HCT116 (cell line): Measurements from ENCODE around the gene DEXI. TPM values are rescaled to one million over a fixed set of nuclear protein-coding genes. Genes with fewer than 3 reads are reported as not detected.

Source experiments
- ATAC-seq: fragments of 200-7000 bp; cut with Tn5 transposase; 2 replicates; pipeline ENCODE4 v1.9.1; 2020; ENCODE audit warnings: mild to moderate bottlenecking, moderate library complexity
- BruUV-seq: library from RNA; stranded (reverse); fragments of 400-500 nt; replicated peaks from 2 replicates; lab custom pipeline; 2021; lab: Mats Ljungman, UMichigan
- CTCF ChIA-PET: fragments of 300-600 bp; sonication (Branson Sonifier 250); formaldehyde crosslinking; loops from one replicate; lab custom pipeline; 2021; ENCODE audit warnings: antibody characterized with exemption; lab: Charles Lee
- POLR2A ChIA-PET: fragments of 300-600, 350-600 bp; sonication (Branson Sonifier 250); formaldehyde crosslinking; loops from one replicate; lab custom pipeline; 2021; ENCODE audit warnings: antibody characterized with exemption; lab: Charles Lee
- RAD21 ChIA-PET, 2 experiments: fragments of 300-600 bp; sonication (Branson Sonifier 250); formaldehyde crosslinking; loops; one replicate each; lab custom pipeline; 2023; ENCODE audit warnings: low total read pairs in 2 of 2; ENCODE audit not compliant: uncharacterized antibody in 2 of 2, unreplicated experiment in 2 of 2, low non-redundant PET in 1 of 2; lab: Charles Lee
- DNase-seq: peaks from one replicate; pipeline ENCODE4 v3.0.0-alpha.2; 2010; ENCODE audit warnings: low read depth, low spot score
- H2AFZ ChIP-seq: fragments of 200-600 bp; shearing (Covaris generic), sonication (generic); 2 replicates; pipeline ENCODE4 v1.6.1; 2017; ENCODE audit warnings: low read depth, mixed run types, mixed read lengths, antibody characterized with exemption, low read length; ENCODE audit not compliant: poor library complexity, severe bottlenecking
- H3K27ac ChIP-seq: 2 replicates; pipeline ENCODE4 v1.5.1; 2012; ENCODE audit warnings: low read depth, low read length
- H3K27me3 ChIP-seq: fragments of 200-600 bp; sonication (generic); 2 replicates; pipeline ENCODE4 v1.6.1; 2016; ENCODE audit warnings: mixed run types, low read length, mixed read lengths; ENCODE audit not compliant: insufficient read depth
- H3K36me3 ChIP-seq, 2 experiments: fragments of 200-500 bp in 1 of 2; fragments of 200-600 bp in 1 of 2; sonication (Bioruptor generic) in 1 of 2; sonication (generic) in 1 of 2; 2 replicates each; pipeline versions ENCODE4 v1.5.1 to v1.6.1; 2014 to 2016; ENCODE audit warnings: low read length in 2 of 2, inconsistent platforms in 1 of 2, mixed read lengths in 1 of 2, mixed run types in 1 of 2; ENCODE audit not compliant: insufficient read depth in 2 of 2, control insufficient read depth in 1 of 2
- H3K4me1 ChIP-seq, 2 experiments: fragments of 200-600 bp in 1 of 2; sonication (generic) in 1 of 2; 2 replicates each; pipeline versions ENCODE4 v1.5.1 to v1.6.1; 2012 to 2017; ENCODE audit warnings: low read length in 2 of 2, inconsistent platforms in 1 of 2, mild to moderate bottlenecking in 1 of 2, mixed read lengths in 1 of 2, mixed run types in 1 of 2, moderate library complexity in 1 of 2; ENCODE audit not compliant: insufficient read depth in 2 of 2, control insufficient read depth in 1 of 2
- H3K4me2 ChIP-seq: fragments of 200-600 bp; sonication (generic); 2 replicates; pipeline ENCODE4 v1.6.1; 2017; ENCODE audit warnings: mixed run types, low read length, mixed read lengths
- H3K4me3 ChIP-seq, 2 experiments: fragments of 200-600 bp in 1 of 2; sonication (generic) in 1 of 2; replicated peaks in 1 of 2; 2 replicates each; pipeline ENCODE4 v1.5.1; 2011 to 2016; ENCODE audit warnings: low read length in 2 of 2, control low read depth in 1 of 2, low read depth in 1 of 2, mild to moderate bottlenecking in 1 of 2, mixed read lengths in 1 of 2, mixed run types in 1 of 2
- H3K79me2 ChIP-seq: fragments of 200-600 bp; sonication (generic); 2 replicates; pipeline ENCODE4 v1.6.1; 2017; ENCODE audit warnings: mild to moderate bottlenecking, mixed run types, low read length, moderate library complexity, mixed read lengths; ENCODE audit not compliant: insufficient read depth
- H3K9ac ChIP-seq: fragments of 200-600 bp; sonication (generic); 2 replicates; pipeline ENCODE4 v1.6.1; 2016; ENCODE audit warnings: low read length, mixed read lengths
- H3K9me2 ChIP-seq: fragments of 200-600 bp; sonication (generic), shearing (Covaris generic); 2 replicates; pipeline ENCODE4 v1.6.1; 2017; ENCODE audit warnings: mixed run types, mild to moderate bottlenecking, moderate library complexity; ENCODE audit not compliant: insufficient read depth
- H3K9me3 ChIP-seq, 2 experiments: fragments of 200-500 bp in 1 of 2; fragments of 200-600 bp in 1 of 2; sonication (Bioruptor generic) in 1 of 2; sonication (generic) in 1 of 2; 2 replicates each; pipeline ENCODE4 v1.6.1; 2014 to 2017; ENCODE audit warnings: low read length in 2 of 2, mixed read lengths in 2 of 2, inconsistent platforms in 1 of 2, low read depth in 1 of 2, mild to moderate bottlenecking in 1 of 2, mixed run types in 1 of 2, moderate library complexity in 1 of 2; ENCODE audit not compliant: control insufficient read depth in 1 of 2, insufficient read depth in 1 of 2
- H4K20me1 ChIP-seq: fragments of 200-600 bp; sonication (generic), shearing (Covaris generic); 2 replicates; pipeline ENCODE4 v1.6.1; 2017; ENCODE audit warnings: mixed run types, mild to moderate bottlenecking, moderate library complexity; ENCODE audit not compliant: insufficient read depth
- CBX3 ChIP-seq: IDR thresholded peaks from 2 replicates; pipeline ENCODE4 v1.6.1; 2012; ENCODE audit warnings: low read depth
- CEBPB ChIP-seq: IDR thresholded peaks from 2 replicates; pipeline ENCODE4 v1.6.1; 2012; ENCODE audit warnings: low read depth
- ELF1 ChIP-seq: IDR thresholded peaks from 2 replicates; pipeline ENCODE4 v1.6.1; 2012; ENCODE audit warnings: low read depth, borderline replicate concordance
- EZH2 ChIP-seq: fragments of 200-600 bp; sonication (generic); IDR thresholded peaks from 2 replicates; pipeline ENCODE4 v1.6.1; 2017; ENCODE audit warnings: antibody characterized with exemption, mixed run types
- EZH2phosphoT487 ChIP-seq: fragments of 200-600 bp; IDR thresholded peaks from 2 replicates; pipeline ENCODE4 v1.6.1; 2018; ENCODE audit warnings: antibody characterized with exemption, borderline replicate concordance
- FOSL1 ChIP-seq: IDR thresholded peaks from 2 replicates; pipeline ENCODE4 v1.6.1; 2012; ENCODE audit warnings: low read depth
- POLR2AphosphoS5 ChIP-seq: IDR thresholded peaks from 2 replicates; pipeline ENCODE4 v1.6.1; 2011; ENCODE audit warnings: mild to moderate bottlenecking, low read depth, low read length, moderate library complexity
- RAD21 ChIP-seq: IDR thresholded peaks from 2 replicates; pipeline ENCODE4 v1.6.1; 2012; ENCODE audit warnings: low read depth, mild to moderate bottlenecking
- SIN3A ChIP-seq: IDR thresholded peaks from 2 replicates; pipeline ENCODE4 v1.6.1; 2012; ENCODE audit warnings: low read depth
- SRF ChIP-seq: IDR thresholded peaks from 2 replicates; pipeline ENCODE4 v1.6.1; 2012; ENCODE audit warnings: low read depth
- TCF7L2 ChIP-seq: IDR thresholded peaks from 2 replicates; pipeline ENCODE4 v1.7.0; 2011; ENCODE audit warnings: borderline replicate concordance, inconsistent platforms; ENCODE audit not compliant: insufficient read depth, insufficient read length; ENCODE audit errors: extremely low read depth
- YY1 ChIP-seq: IDR thresholded peaks from 2 replicates; pipeline ENCODE4 v1.6.1; 2011; ENCODE audit warnings: low read length, low read depth, moderate library complexity, mild to moderate bottlenecking; ENCODE audit not compliant: insufficient replicate concordance; ENCODE audit errors: extremely low read depth
- ZFX ChIP-seq: fragments of 450-650 bp; IDR thresholded peaks from 2 replicates; pipeline ENCODE4 v1.6.1; 2017
- intact Hi-C: fragments of 100-400 bp; cut with micrococcal nuclease; formaldehyde crosslinking; loops from 2 replicates; pipeline ENCODE4 v1.10.0; 2022
- total RNA-seq: library from RNA; stranded (reverse); gene quantifications from one replicate; pipeline ENCODE4 v1.2.1, GENCODE V29; 2021; ENCODE audit not compliant: unreplicated experiment
- TF ChIP-seq, protein P1 (sequence below): IDR thresholded peaks from 2 replicates; pipeline ENCODE4 v1.6.1; 2012
- TF ChIP-seq, protein P2 (sequence below): IDR thresholded peaks from 2 replicates; pipeline ENCODE4 v1.6.1; 2011; ENCODE audit warnings: mild to moderate bottlenecking, low read length, moderate library complexity; ENCODE audit not compliant: insufficient replicate concordance; ENCODE audit errors: extremely low read depth
- TF ChIP-seq, protein P3 (sequence below): IDR thresholded peaks from 2 replicates; pipeline ENCODE4 v1.6.1; 2012; ENCODE audit warnings: low read depth

The DEXI gene
- total RNA-seq, 1 experiment from 2014 or later = 37.8 TPM

DNA sequence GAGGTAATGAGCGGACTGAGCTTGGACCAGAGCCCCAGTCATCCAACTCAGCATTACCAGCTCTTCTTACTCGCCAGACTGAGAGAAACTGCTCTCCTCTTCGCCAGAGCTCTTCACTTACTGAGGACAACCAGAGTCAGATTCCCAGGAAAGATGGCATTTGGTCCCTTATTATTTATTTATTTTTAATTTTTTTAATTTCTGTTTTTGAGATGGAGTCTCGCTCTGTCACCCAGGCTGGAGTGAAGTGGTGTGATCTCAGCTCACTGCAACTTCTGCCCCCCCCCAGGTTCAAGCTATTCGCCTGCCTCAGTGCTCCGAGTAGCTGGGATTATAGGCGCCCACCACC, 23.3 kb downstream of the DEXI start:
- H3K79me2 ChIP-seq = no peaks in the 10 kb centered on the region
- ChIA-PET POLR2A (interaction anchor here (1.6 kb wide), 1 partner anchor 175 kb away, joined by 4 read pairs; the partner anchor contains the start of gene NUBP1), RAD21 (interaction anchor here (0.6 to 1.3 kb wide), 4 partner anchors 175 to 404 kb away, joined by 3 to 4 read pairs (median 4); no protein-coding TSS in a partner anchor), CTCF (interaction anchor here (0.6 to 2.4 kb wide), 16 partner anchors 9 to 1602 kb away, joined by 3 to 21 read pairs (median 5); partner anchors contain the start of genes EMP2 and NUBP1)
- intact Hi-C loops = loop anchor here (2.0 to 10.0 kb wide), 5 partner anchors 114 to 662 kb away; partner anchors contain the start of gene EMP2
- no peaks in the 10 kb centered on the region for H3K9me3 ChIP-seq
- no peak for TF ChIP-seq TCF7L2
- no peak for TF ChIP-seq CEBPB
- TF ChIP-seq ELF1 = no peak
- no peak for TF ChIP-seq SRF
- no peak for TF ChIP-seq SIN3A
- TF ChIP-seq FOSL1 = no peak
- no peak for TF ChIP-seq RAD21
- TF ChIP-seq, protein P1, sequence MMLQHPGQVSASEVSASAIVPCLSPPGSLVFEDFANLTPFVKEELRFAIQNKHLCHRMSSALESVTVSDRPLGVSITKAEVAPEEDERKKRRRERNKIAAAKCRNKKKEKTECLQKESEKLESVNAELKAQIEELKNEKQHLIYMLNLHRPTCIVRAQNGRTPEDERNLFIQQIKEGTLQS = no peak
- TF ChIP-seq, protein P2, sequence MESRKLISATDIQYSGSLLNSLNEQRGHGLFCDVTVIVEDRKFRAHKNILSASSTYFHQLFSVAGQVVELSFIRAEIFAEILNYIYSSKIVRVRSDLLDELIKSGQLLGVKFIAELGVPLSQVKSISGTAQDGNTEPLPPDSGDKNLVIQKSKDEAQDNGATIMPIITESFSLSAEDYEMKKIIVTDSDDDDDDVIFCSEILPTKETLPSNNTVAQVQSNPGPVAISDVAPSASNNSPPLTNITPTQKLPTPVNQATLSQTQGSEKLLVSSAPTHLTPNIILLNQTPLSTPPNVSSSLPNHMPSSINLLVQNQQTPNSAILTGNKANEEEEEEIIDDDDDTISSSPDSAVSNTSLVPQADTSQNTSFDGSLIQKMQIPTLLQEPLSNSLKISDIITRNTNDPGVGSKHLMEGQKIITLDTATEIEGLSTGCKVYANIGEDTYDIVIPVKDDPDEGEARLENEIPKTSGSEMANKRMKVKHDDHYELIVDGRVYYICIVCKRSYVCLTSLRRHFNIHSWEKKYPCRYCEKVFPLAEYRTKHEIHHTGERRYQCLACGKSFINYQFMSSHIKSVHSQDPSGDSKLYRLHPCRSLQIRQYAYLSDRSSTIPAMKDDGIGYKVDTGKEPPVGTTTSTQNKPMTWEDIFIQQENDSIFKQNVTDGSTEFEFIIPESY = no peak
- no peak for TF ChIP-seq CBX3
- TF ChIP-seq YY1 = no peak
- no peak for TF ChIP-seq POLR2AphosphoS5
- no peak for TF ChIP-seq EZH2
- TF ChIP-seq ZFX = no peak
- TF ChIP-seq EZH2phosphoT487 = no peak
- TF ChIP-seq, protein P3, sequence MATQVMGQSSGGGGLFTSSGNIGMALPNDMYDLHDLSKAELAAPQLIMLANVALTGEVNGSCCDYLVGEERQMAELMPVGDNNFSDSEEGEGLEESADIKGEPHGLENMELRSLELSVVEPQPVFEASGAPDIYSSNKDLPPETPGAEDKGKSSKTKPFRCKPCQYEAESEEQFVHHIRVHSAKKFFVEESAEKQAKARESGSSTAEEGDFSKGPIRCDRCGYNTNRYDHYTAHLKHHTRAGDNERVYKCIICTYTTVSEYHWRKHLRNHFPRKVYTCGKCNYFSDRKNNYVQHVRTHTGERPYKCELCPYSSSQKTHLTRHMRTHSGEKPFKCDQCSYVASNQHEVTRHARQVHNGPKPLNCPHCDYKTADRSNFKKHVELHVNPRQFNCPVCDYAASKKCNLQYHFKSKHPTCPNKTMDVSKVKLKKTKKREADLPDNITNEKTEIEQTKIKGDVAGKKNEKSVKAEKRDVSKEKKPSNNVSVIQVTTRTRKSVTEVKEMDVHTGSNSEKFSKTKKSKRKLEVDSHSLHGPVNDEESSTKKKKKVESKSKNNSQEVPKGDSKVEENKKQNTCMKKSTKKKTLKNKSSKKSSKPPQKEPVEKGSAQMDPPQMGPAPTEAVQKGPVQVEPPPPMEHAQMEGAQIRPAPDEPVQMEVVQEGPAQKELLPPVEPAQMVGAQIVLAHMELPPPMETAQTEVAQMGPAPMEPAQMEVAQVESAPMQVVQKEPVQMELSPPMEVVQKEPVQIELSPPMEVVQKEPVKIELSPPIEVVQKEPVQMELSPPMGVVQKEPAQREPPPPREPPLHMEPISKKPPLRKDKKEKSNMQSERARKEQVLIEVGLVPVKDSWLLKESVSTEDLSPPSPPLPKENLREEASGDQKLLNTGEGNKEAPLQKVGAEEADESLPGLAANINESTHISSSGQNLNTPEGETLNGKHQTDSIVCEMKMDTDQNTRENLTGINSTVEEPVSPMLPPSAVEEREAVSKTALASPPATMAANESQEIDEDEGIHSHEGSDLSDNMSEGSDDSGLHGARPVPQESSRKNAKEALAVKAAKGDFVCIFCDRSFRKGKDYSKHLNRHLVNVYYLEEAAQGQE = no peak
- H3K4me3 ChIP-seq = no peak overlapping the region
- no peak overlapping the region for H3K27ac ChIP-seq
- H3K4me2 ChIP-seq = peak overlapping the region; percentile 67; the same call in 1 of the 2 replicates
- DNase-seq (no peak), ATAC-seq (no peak)
- H3K36me3 ChIP-seq = no peaks in the 10 kb centered on the region
- H3K9me2 ChIP-seq = no peaks in the 10 kb centered on the region
- no peak overlapping the region for H2AFZ ChIP-seq
- BruUV-seq = no TSS peak
- no peaks in the 10 kb centered on the region for H3K27me3 ChIP-seq
- no peak overlapping the region for H3K9ac ChIP-seq
- H3K4me1 ChIP-seq = peaks cover 7 to 34% of the 10 kb centered on the region in 2 experiments; a peak in 3 of 4 replicates
- H4K20me1 ChIP-seq = no peaks in the 10 kb centered on the region
